BE2C (cell line): ENCODE data around the gene PRMT6. TPM values are rescaled to one million over a fixed set of nuclear protein-coding genes. Genes with fewer than 3 reads are reported as not detected.
"Not testable (repeated sequence)": the region's sequence is repeated elsewhere in the genome, so short reads cannot be mapped to it uniquely, and the experiment has no call there.

Source experiments
- DNase-seq: peaks from one replicate; pipeline ENCODE4 v3.0.0-alpha.2; 2020
- H3K27me3 ChIP-seq: fragments of 250-450 bp; sonication (Bioruptor Pico); 2 replicates; pipeline ENCODE4 v1.5.1; 2020; ENCODE audit warnings: mild to moderate bottlenecking
- H3K36me3 ChIP-seq: fragments of 250-450 bp; sonication (Bioruptor Pico); 2 replicates; pipeline ENCODE4 v1.5.1; 2020; ENCODE audit warnings: mild to moderate bottlenecking
- H3K4me1 ChIP-seq: fragments of 250-450 bp; sonication (Bioruptor Pico); 2 replicates; pipeline ENCODE4 v1.5.1; 2020
- H3K4me3 ChIP-seq: 2 replicates; pipeline ENCODE4 v1.5.1; 2011; ENCODE audit warnings: low read depth, low read length
- H3K9me3 ChIP-seq: fragments of 250-450 bp; sonication (Bioruptor Pico); 2 replicates; pipeline ENCODE4 v1.5.1; 2020
- CTCF ChIP-seq: IDR thresholded peaks from 2 replicates; pipeline ENCODE4 v1.5.1; 2012; ENCODE audit warnings: mild to moderate bottlenecking, low read depth, low read length
- polyA plus RNA-seq: library from polyadenylated mRNA; unstranded; fragments of >200 nt; gene quantifications from one replicate; pipeline ENCODE4 v1.2.1, GENCODE V29; 2012; ENCODE audit warnings: low read depth, missing spikeins; ENCODE audit not compliant: insufficient read length, insufficient read depth

PRMT6 gene
- polyA plus RNA-seq, result 136 TPM

- Histone ChIP-seq H3K4me1 (no peaks in the 10 kb centered on the region), H3K9me3 (no peaks in the 10 kb centered on the region), H3K27me3 (no peaks in the 10 kb centered on the region), H3K36me3 (peaks cover 15% of the 10 kb centered on the region), H3K4me3 (peak within 1 kb of the TSS; percentile 96)
- peak; percentile 92 for DNase-seq
- TF ChIP-seq CTCF, result no peak; the same call in 1 of the 2 replicates
These were observed at the start of gene PRMT6 for GRCh38 chr1:107056426-107057196. TSS of gene PRMT6 (plus strand) at chr1:107056674. CDS start at chr1:107056716, 42 bp downstream.

GRCh38 chr1:107009281-107009680 lies 47.2 kb upstream of the PRMT6 start:
- H3K36me3 ChIP-seq, result no peaks in the 10 kb centered on the region
- H3K9me3 ChIP-seq, result no peaks in the 10 kb centered on the region
- TF ChIP-seq CTCF, result no peak
- no peaks in the 10 kb centered on the region for H3K27me3 ChIP-seq
- H3K4me3 ChIP-seq, result no peak overlapping the region
- no peaks in the 10 kb centered on the region for H3K4me1 ChIP-seq
- DNase-seq, result no peak

GRCh38 chr1:107010582-107010981 lies 45.9 kb upstream of the PRMT6 start:
- Histone ChIP-seq H3K36me3 (no peaks in the 10 kb centered on the region), H3K4me1 (no peaks in the 10 kb centered on the region; the same call in 1 of the 2 replicates), H3K9me3 (no peaks in the 10 kb centered on the region), H3K27me3 (no peaks in the 10 kb centered on the region), H3K4me3 (no peak overlapping the region)
- TF ChIP-seq CTCF, result no peak
- DNase-seq, result no peak

GRCh38 chr1:107016376-107016978 lies 40.0 kb upstream of the PRMT6 start:
- Histone ChIP-seq H3K4me1 (no peaks in the 10 kb centered on the region; the same call in 1 of the 2 replicates), H3K27me3 (no peaks in the 10 kb centered on the region), H3K4me3 (no peak overlapping the region), H3K9me3 (no peaks in the 10 kb centered on the region), H3K36me3 (no peaks in the 10 kb centered on the region)
- no peak for DNase-seq
- no peak for TF ChIP-seq CTCF

GRCh38 chr1:107018445-107018844 lies 38.0 kb upstream of the PRMT6 start:
- no peaks in the 10 kb centered on the region for H3K27me3 ChIP-seq
- H3K4me1 ChIP-seq, result no peaks in the 10 kb centered on the region; the same call in 1 of the 2 replicates
- H3K36me3 ChIP-seq, result no peaks in the 10 kb centered on the region
- DNase-seq, result no peak
- H3K9me3 ChIP-seq, result no peaks in the 10 kb centered on the region
- TF ChIP-seq CTCF, result no peak
- H3K4me3 ChIP-seq, result no peak overlapping the region

GRCh38 chr1:107019166-107019565 lies 37.3 kb upstream of the PRMT6 start:
- Histone ChIP-seq H3K27me3 (no peaks in the 10 kb centered on the region), H3K4me1 (no peaks in the 10 kb centered on the region; the same call in 1 of the 2 replicates), H3K36me3 (no peaks in the 10 kb centered on the region), H3K9me3 (no peaks in the 10 kb centered on the region), H3K4me3 (no peak overlapping the region)
- DNase-seq, result no peak
- no peak for TF ChIP-seq CTCF

- H3K4me1 ChIP-seq, H3K9me3 ChIP-seq, H3K27me3 ChIP-seq, DNase-seq, H3K36me3 ChIP-seq, H3K4me3 ChIP-seq: not testable (repeated sequence)
These were observed 17.6 kb upstream of the PRMT6 start for GRCh38 chr1:107038874-107039273.

- not testable (repeated sequence) for H3K27me3 ChIP-seq, H3K36me3 ChIP-seq, H3K4me1 ChIP-seq, DNase-seq, H3K9me3 ChIP-seq, H3K4me3 ChIP-seq
These were observed 11.9 kb upstream of the PRMT6 start for GRCh38 chr1:107044310-107045220.
